GM18873 (cell line): ENCODE data around the gene LHX5.

Source experiments
- ATAC-seq: cut with Tn5 transposase; IDR thresholded peaks from one replicate; pipeline ENCODE4 v1.9.1; 2021; ENCODE audit warnings: mild to moderate bottlenecking, moderate library complexity, moderate number of reproducible peaks; ENCODE audit not compliant: unreplicated experiment, low FRiP score

The LHX5 gene

GRCh38 chr12:113466454-113467141, 5.1 kb downstream of the LHX5 start:
- no peak for ATAC-seq

- no peak for ATAC-seq
Measured at GRCh38 chr12:113465808-113466453, 5.7 kb downstream of the LHX5 start.

- ATAC-seq = no peak
Measured at GRCh38 chr12:113464852-113465719, 6.6 kb downstream of the LHX5 start.

GRCh38 chr12:113464452-113464775, 7.3 kb downstream of the LHX5 start:
- ATAC-seq = no peak

- ATAC-seq = no peak
Measured at GRCh38 chr12:113463746-113464451, 7.8 kb downstream of the LHX5 start.

GRCh38 chr12:113462998-113463745, 8.5 kb downstream of the LHX5 start:
- no peak for ATAC-seq

- no peak for ATAC-seq
Measured at GRCh38 chr12:113462117-113462774, 9.4 kb downstream of the LHX5 start.

GRCh38 chr12:113461666-113462065, 10.0 kb downstream of the LHX5 start:
- no peak for ATAC-seq

GRCh38 chr12:113459981-113460380, 11.7 kb downstream of the LHX5 start:
- no peak for ATAC-seq

GRCh38 chr12:113457710-113458109, 14.0 kb downstream of the LHX5 start:
- no peak for ATAC-seq

- no peak for ATAC-seq
Measured at GRCh38 chr12:113457185-113457584, 14.5 kb downstream of the LHX5 start.

- ATAC-seq = no peak
Measured at GRCh38 chr12:113456761-113457160, 14.9 kb downstream of the LHX5 start.

GRCh38 chr12:113456199-113456598, 15.5 kb downstream of the LHX5 start:
- ATAC-seq = no peak

- no peak for ATAC-seq
Measured at GRCh38 chr12:113453330-113453729, 18.3 kb downstream of the LHX5 start.

GRCh38 chr12:113452458-113452857, 19.2 kb downstream of the LHX5 start:
- no peak for ATAC-seq

GRCh38 chr12:113449839-113450238, 21.8 kb downstream of the LHX5 start:
- no peak for ATAC-seq

- ATAC-seq = no peak
Measured at GRCh38 chr12:113449299-113449698, 22.4 kb downstream of the LHX5 start.

GRCh38 chr12:113448873-113449272, 22.8 kb downstream of the LHX5 start:
- no peak for ATAC-seq

GRCh38 chr12:113445544-113446171, 26.0 kb downstream of the LHX5 start:
- no peak for ATAC-seq
